ENCODE results near the gene SVOPL. TPM values are rescaled to one million over a fixed set of nuclear protein-coding genes. Genes with fewer than 3 reads are reported as not detected.
"Not testable (repeated sequence)": the region's sequence is repeated elsewhere in the genome, so short reads cannot be mapped to it uniquely, and the experiment has no call there.

The SVOPL gene
- total RNA-seq, 1 donor from 2014 or later = 0.09 TPM

DNA sequence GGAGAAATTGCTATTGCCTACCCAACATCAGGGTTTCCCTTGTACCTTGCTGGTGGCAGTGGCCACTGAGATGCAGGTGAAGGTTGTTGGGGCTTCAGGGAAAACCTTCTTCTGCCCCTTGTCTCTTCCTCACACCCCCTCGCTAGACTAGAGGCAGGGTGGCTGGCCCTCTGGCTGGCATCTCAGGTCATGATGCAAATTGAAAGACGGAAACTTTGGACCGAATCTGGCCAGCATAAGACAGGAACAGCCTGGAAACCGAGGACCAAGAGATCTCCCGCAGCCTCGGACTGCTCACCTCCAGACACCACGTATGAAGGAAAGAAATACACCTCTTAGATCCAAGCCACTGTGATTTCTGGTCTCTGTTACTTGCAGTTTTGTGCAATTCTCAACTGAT, 2.9 kb downstream of the SVOPL start:
- no peaks in the 10 kb centered on the region for H3K9me3 Mint-ChIP-seq

DNA sequence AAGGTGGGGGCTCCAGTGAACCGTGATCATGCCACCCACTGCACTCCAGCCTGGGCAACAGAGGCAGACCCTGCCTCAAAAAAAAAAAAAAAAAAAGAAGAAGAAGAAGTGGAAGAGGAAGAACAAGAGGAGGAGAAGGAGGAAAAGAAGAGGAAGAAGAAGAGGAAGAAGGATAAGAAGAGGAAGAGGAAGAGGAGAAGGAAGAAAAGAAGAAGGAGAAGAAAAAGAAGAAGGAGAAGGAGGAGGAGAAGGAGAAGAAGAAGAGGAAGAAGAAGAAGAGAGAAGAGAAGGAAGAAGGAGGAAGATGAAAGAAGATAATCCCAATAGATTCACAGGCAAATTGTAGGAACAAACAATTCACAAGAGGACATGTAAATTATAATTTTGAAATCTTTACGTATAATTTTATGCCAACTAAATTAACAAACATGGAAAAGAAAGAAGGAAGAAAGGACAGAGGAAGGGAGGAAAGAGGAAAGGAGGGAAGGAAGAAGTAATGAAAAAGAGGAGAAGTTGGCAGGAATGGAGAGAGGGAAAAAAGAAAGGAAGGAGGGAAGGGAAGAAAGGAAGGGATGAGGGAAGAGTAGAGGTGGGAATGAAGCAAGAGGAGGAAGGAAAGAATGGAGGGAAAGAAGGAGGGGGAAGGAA, 3.5 kb downstream of the SVOPL start:
- peaks cover 8% of the 10 kb centered on the region for H3K27me3 Mint-ChIP-seq (ENCODE audit: insufficient read depth, low read depth)
- DNase-seq (ENCODE audit: low spot score) = no peak
- no peaks in the 10 kb centered on the region for H3K79me2 ChIP-seq (ENCODE audit: low read depth)
- no peaks in the 10 kb centered on the region for H3K9me3 Mint-ChIP-seq
- H3K27ac Mint-ChIP-seq = no peak overlapping the region
- H3F3A ChIP-seq (ENCODE audit: low read depth) = no peaks in the 10 kb centered on the region
- H3K36me3 ChIP-seq = no peaks in the 10 kb centered on the region
- H3K4me3 ChIP-seq = no peak overlapping the region
- no peaks in the 10 kb centered on the region for H3K27me3 ChIP-seq
- H3K4me3 Mint-ChIP-seq = no peak overlapping the region
- no peaks in the 10 kb centered on the region for H3K9me3 ChIP-seq (ENCODE audit: low read depth)
- H3K27ac ChIP-seq = no peak overlapping the region
- H2AFZ ChIP-seq (replicated peaks) = no peak overlapping the region
- no peak overlapping the region for H3K9ac ChIP-seq
- no peak overlapping the region for H3K4me2 ChIP-seq
- H3K4me1 Mint-ChIP-seq = peaks cover 4% of the 10 kb centered on the region
- no peak for TF ChIP-seq EZH2phosphoT487 (IDR thresholded peaks at IDR 0.05)
- TF ChIP-seq, protein P1, sequence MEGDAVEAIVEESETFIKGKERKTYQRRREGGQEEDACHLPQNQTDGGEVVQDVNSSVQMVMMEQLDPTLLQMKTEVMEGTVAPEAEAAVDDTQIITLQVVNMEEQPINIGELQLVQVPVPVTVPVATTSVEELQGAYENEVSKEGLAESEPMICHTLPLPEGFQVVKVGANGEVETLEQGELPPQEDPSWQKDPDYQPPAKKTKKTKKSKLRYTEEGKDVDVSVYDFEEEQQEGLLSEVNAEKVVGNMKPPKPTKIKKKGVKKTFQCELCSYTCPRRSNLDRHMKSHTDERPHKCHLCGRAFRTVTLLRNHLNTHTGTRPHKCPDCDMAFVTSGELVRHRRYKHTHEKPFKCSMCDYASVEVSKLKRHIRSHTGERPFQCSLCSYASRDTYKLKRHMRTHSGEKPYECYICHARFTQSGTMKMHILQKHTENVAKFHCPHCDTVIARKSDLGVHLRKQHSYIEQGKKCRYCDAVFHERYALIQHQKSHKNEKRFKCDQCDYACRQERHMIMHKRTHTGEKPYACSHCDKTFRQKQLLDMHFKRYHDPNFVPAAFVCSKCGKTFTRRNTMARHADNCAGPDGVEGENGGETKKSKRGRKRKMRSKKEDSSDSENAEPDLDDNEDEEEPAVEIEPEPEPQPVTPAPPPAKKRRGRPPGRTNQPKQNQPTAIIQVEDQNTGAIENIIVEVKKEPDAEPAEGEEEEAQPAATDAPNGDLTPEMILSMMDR (IDR thresholded peaks at IDR 0.05) = no peak
- TF ChIP-seq EZH2 (IDR thresholded peaks at IDR 0.05) = no peak
- H4K20me1 ChIP-seq (ENCODE audit: low read depth) = no peaks in the 10 kb centered on the region
- no peaks in the 10 kb centered on the region for H3K4me1 ChIP-seq
- H3K36me3 Mint-ChIP-seq = no peaks in the 10 kb centered on the region

More for the DNA sequence above, 2.9 kb downstream of the SVOPL start:
- H3K4me3 Mint-ChIP-seq = no peak overlapping the region
- peaks cover 4% of the 10 kb centered on the region for H3K4me1 Mint-ChIP-seq
- Histone ChIP-seq H3K4me3 (no peak overlapping the region), H3K79me2 (ENCODE audit: low read depth) (no peaks in the 10 kb centered on the region), H3K9ac (no peak overlapping the region), H3K4me2 (no peak overlapping the region), H3K27me3 (no peaks in the 10 kb centered on the region), H3K9me3 (ENCODE audit: low read depth) (no peaks in the 10 kb centered on the region), H3K36me3 (no peaks in the 10 kb centered on the region), H3K27ac (no peak overlapping the region), H3K4me1 (no peaks in the 10 kb centered on the region), H2AFZ (replicated peaks) (no peak overlapping the region), H4K20me1 (ENCODE audit: low read depth) (no peaks in the 10 kb centered on the region), H3F3A (ENCODE audit: low read depth) (no peaks in the 10 kb centered on the region)
- no peak for DNase-seq (ENCODE audit: low spot score)
- no peak overlapping the region for H3K27ac Mint-ChIP-seq
- H3K27me3 Mint-ChIP-seq (ENCODE audit: insufficient read depth, low read depth) = peaks cover 8% of the 10 kb centered on the region
- TF ChIP-seq EZH2phosphoT487 (IDR thresholded peaks at IDR 0.05) (no peak), EZH2 (IDR thresholded peaks at IDR 0.05) (no peak)
- TF ChIP-seq, protein P1 (IDR thresholded peaks at IDR 0.05) = no peak
- H3K36me3 Mint-ChIP-seq = no peaks in the 10 kb centered on the region

DNA sequence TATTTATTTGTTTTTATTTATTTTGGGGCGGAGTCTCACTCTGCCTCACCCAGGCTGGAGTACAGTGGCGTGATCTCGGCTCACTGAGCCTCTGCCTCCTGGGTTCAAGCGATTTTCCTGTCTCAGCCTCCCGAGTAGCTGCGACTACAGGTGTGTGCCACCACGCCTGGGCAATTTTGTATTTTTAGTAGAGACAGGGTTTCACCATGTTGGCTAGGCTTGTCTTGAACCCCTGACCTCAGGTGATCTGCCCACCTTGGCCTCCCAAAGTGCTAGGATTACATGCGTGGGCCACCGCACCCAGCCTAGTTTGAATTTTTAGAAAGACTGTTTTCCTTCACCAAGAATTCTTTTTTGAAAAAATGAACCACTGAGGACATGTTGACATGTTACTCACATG, 5.4 kb downstream of the SVOPL start:
- not testable (repeated sequence) for H3F3A ChIP-seq (ENCODE audit: low read depth); H2AFZ ChIP-seq (replicated peaks); H3K4me2 ChIP-seq; H3K36me3 Mint-ChIP-seq; H3K9ac ChIP-seq; H3K36me3 ChIP-seq; H3K4me3 Mint-ChIP-seq; H3K27me3 Mint-ChIP-seq (ENCODE audit: insufficient read depth, low read depth); H3K4me1 Mint-ChIP-seq; H3K9me3 Mint-ChIP-seq; DNase-seq (ENCODE audit: low spot score); H4K20me1 ChIP-seq (ENCODE audit: low read depth); H3K79me2 ChIP-seq (ENCODE audit: low read depth); H3K27ac ChIP-seq; H3K9me3 ChIP-seq (ENCODE audit: low read depth); H3K4me3 ChIP-seq; H3K4me1 ChIP-seq; H3K27me3 ChIP-seq; H3K27ac Mint-ChIP-seq

DNA sequence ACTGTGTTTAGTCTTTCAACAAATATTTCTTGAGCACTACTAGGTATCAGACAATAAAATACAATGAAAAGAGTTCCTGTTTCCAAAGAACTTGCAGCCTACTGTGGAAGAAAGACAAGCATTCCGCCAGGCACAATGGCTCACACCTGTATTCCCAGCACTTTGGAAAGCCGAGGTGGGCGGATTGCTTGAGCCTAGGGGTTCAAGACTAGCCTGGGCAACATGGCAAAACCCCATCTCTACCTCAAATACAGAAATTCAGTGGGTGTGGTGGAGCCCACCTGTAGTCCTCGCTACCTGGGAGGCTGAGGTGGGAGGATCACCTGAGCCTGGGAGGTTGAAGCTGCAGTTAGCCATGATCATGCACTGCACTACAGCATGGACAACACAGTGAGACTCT, 6.1 kb downstream of the SVOPL start:
- no peaks in the 10 kb centered on the region for H3K9me3 Mint-ChIP-seq
- Histone ChIP-seq H3K4me3 (no peak overlapping the region), H3K4me1 (no peaks in the 10 kb centered on the region), H3K4me2 (no peak overlapping the region), H3K9me3 (ENCODE audit: low read depth) (no peaks in the 10 kb centered on the region), H3K79me2 (ENCODE audit: low read depth) (no peaks in the 10 kb centered on the region), H3K27ac (no peak overlapping the region), H2AFZ (replicated peaks) (no peak overlapping the region), H3F3A (ENCODE audit: low read depth) (no peaks in the 10 kb centered on the region), H4K20me1 (ENCODE audit: low read depth) (no peaks in the 10 kb centered on the region), H3K9ac (no peak overlapping the region), H3K36me3 (no peaks in the 10 kb centered on the region), H3K27me3 (no peaks in the 10 kb centered on the region)
- H3K27ac Mint-ChIP-seq = no peak overlapping the region
- H3K27me3 Mint-ChIP-seq (ENCODE audit: insufficient read depth, low read depth) = peaks cover 6% of the 10 kb centered on the region
- no peaks in the 10 kb centered on the region for H3K36me3 Mint-ChIP-seq
- no peak for DNase-seq (ENCODE audit: low spot score)
- TF ChIP-seq EZH2 (IDR thresholded peaks at IDR 0.05) (no peak), EZH2phosphoT487 (IDR thresholded peaks at IDR 0.05) (no peak)
- TF ChIP-seq, protein P1 (IDR thresholded peaks at IDR 0.05) = no peak
- no peaks in the 10 kb centered on the region for H3K4me1 Mint-ChIP-seq
- H3K4me3 Mint-ChIP-seq = no peak overlapping the region

Measured in neural progenitor cell (in vitro differentiated cells).